H1 (cell line): ENCODE data around the gene GRIK2. TPM values are rescaled to one million over a fixed set of nuclear protein-coding genes. Genes with fewer than 3 reads are reported as not detected.

Experiments
- TEAD4 ChIP-seq: IDR thresholded peaks from 2 replicates; pipeline ENCODE4 v1.6.1; 2012; ENCODE audit warnings: low read depth, low read length, inconsistent platforms, mixed read lengths
- polyA plus RNA-seq, 7 experiments: library from polyadenylated mRNA; depleted of rRNA in 3 of 7; stranded (reverse) in 5 of 7; unstranded in 2 of 7; fragments of >200 nt in 5 of 7; fragments of 200-250 nt in 2 of 7; gene quantifications; 1 replicate in 5 of 7; 2 replicates in 1 of 7; 4 replicates in 1 of 7; pipeline versions ENCODE4 v1.2.1 to v1.2.3, GENCODE V29; 2011 to 2013; ENCODE audit warnings: missing spikeins in 2 of 7, mixed read lengths in 2 of 7
- total RNA-seq: library from RNA; stranded (reverse); fragmentation: NEBNext Ultra II Directional; extraction: Animal tissue kit (Norgen Biotek cat#: 25700); gene quantifications from 2 replicates; pipeline ENCODE4 v1.2.1, GENCODE V29; 2021
- TF ChIP-seq, protein P1 (sequence below): fragments of 300-600 bp; sonication (generic); IDR thresholded peaks from 2 replicates; pipeline ENCODE4 v1.7.1; 2012; ENCODE audit warnings: low read length, moderate library complexity, mild to moderate bottlenecking, inconsistent platforms; ENCODE audit not compliant: insufficient replicate concordance

The GRIK2 gene
- total and polyA plus RNA-seq, 2 of the 8 experiments (the other 6 are each of a cell fraction or from before 2014, with no cell fraction given): 1.8 to 2.2 TPM

DNA sequence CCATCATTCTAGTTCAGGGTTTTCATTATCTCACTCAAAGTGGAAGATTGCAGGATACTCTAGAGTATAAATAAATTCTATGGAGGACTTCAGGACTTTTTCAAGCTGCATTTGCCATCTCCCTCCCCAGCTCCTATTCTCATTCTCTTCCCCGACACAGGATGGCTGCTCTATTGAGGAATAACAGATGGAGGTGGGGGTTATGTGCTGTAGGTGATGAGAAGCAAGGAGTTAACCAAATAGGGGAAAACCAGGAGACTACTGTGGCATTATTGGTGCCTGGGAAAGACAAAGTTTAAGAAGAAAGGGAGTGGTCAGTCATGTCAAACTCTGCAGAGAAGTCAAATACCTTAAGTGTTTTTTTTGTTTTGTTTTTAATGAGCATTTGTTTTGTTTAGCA lies 109.3 kb downstream of the GRIK2 start (continued):
- TF ChIP-seq, protein P1, sequence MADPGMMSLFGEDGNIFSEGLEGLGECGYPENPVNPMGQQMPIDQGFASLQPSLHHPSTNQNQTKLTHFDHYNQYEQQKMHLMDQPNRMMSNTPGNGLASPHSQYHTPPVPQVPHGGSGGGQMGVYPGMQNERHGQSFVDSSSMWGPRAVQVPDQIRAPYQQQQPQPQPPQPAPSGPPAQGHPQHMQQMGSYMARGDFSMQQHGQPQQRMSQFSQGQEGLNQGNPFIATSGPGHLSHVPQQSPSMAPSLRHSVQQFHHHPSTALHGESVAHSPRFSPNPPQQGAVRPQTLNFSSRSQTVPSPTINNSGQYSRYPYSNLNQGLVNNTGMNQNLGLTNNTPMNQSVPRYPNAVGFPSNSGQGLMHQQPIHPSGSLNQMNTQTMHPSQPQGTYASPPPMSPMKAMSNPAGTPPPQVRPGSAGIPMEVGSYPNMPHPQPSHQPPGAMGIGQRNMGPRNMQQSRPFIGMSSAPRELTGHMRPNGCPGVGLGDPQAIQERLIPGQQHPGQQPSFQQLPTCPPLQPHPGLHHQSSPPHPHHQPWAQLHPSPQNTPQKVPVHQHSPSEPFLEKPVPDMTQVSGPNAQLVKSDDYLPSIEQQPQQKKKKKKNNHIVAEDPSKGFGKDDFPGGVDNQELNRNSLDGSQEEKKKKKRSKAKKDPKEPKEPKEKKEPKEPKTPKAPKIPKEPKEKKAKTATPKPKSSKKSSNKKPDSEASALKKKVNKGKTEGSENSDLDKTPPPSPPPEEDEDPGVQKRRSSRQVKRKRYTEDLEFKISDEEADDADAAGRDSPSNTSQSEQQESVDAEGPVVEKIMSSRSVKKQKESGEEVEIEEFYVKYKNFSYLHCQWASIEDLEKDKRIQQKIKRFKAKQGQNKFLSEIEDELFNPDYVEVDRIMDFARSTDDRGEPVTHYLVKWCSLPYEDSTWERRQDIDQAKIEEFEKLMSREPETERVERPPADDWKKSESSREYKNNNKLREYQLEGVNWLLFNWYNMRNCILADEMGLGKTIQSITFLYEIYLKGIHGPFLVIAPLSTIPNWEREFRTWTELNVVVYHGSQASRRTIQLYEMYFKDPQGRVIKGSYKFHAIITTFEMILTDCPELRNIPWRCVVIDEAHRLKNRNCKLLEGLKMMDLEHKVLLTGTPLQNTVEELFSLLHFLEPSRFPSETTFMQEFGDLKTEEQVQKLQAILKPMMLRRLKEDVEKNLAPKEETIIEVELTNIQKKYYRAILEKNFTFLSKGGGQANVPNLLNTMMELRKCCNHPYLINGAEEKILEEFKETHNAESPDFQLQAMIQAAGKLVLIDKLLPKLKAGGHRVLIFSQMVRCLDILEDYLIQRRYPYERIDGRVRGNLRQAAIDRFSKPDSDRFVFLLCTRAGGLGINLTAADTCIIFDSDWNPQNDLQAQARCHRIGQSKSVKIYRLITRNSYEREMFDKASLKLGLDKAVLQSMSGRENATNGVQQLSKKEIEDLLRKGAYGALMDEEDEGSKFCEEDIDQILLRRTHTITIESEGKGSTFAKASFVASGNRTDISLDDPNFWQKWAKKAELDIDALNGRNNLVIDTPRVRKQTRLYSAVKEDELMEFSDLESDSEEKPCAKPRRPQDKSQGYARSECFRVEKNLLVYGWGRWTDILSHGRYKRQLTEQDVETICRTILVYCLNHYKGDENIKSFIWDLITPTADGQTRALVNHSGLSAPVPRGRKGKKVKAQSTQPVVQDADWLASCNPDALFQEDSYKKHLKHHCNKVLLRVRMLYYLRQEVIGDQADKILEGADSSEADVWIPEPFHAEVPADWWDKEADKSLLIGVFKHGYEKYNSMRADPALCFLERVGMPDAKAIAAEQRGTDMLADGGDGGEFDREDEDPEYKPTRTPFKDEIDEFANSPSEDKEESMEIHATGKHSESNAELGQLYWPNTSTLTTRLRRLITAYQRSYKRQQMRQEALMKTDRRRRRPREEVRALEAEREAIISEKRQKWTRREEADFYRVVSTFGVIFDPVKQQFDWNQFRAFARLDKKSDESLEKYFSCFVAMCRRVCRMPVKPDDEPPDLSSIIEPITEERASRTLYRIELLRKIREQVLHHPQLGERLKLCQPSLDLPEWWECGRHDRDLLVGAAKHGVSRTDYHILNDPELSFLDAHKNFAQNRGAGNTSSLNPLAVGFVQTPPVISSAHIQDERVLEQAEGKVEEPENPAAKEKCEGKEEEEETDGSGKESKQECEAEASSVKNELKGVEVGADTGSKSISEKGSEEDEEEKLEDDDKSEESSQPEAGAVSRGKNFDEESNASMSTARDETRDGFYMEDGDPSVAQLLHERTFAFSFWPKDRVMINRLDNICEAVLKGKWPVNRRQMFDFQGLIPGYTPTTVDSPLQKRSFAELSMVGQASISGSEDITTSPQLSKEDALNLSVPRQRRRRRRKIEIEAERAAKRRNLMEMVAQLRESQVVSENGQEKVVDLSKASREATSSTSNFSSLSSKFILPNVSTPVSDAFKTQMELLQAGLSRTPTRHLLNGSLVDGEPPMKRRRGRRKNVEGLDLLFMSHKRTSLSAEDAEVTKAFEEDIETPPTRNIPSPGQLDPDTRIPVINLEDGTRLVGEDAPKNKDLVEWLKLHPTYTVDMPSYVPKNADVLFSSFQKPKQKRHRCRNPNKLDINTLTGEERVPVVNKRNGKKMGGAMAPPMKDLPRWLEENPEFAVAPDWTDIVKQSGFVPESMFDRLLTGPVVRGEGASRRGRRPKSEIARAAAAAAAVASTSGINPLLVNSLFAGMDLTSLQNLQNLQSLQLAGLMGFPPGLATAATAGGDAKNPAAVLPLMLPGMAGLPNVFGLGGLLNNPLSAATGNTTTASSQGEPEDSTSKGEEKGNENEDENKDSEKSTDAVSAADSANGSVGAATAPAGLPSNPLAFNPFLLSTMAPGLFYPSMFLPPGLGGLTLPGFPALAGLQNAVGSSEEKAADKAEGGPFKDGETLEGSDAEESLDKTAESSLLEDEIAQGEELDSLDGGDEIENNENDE: no peak
- no peak for TF ChIP-seq TEAD4
